MM.1S (cell line): ENCODE measurements around the gene PRSS12.

Experiments
- DNase-seq: peaks from one replicate; pipeline ENCODE4 v3.0.0-alpha.2; 2015
- H2AFZ ChIP-seq: fragments of 300-600 bp; sonication (generic); 2 replicates; pipeline ENCODE4 v1.6.0; 2016; ENCODE audit warnings: antibody characterized with exemption, low read length
- H3F3A ChIP-seq: fragments of 300-600 bp; sonication (generic); 2 replicates; pipeline ENCODE4 v1.6.1; 2016; ENCODE audit warnings: mild to moderate bottlenecking, antibody characterized with exemption, low read length, moderate library complexity, mixed read lengths; ENCODE audit not compliant: insufficient read depth
- H3K27ac ChIP-seq: fragments of 300-600 bp; sonication (generic); 2 replicates; pipeline ENCODE4 v1.5.1; 2016; ENCODE audit warnings: mild to moderate bottlenecking, low read length
- H3K27me3 ChIP-seq: fragments of 300-600 bp; sonication (generic); replicated peaks from 2 replicates; pipeline ENCODE4 v1.6.0; 2016; ENCODE audit warnings: low read length; ENCODE audit not compliant: insufficient read depth
- H3K36me3 ChIP-seq: fragments of 300-600 bp; sonication (generic); replicated peaks from 2 replicates; pipeline ENCODE4 v1.6.1; 2016; ENCODE audit warnings: mild to moderate bottlenecking, low read length, mixed read lengths; ENCODE audit not compliant: insufficient read depth
- H3K4me1 ChIP-seq: fragments of 300-600 bp; sonication (generic); 2 replicates; pipeline ENCODE4 v1.6.1; 2016; ENCODE audit warnings: low read length, mixed read lengths
- H3K4me2 ChIP-seq: fragments of 300-600 bp; sonication (generic); 2 replicates; pipeline ENCODE4 v1.6.0; 2016; ENCODE audit warnings: low read depth, low read length
- H3K4me3 ChIP-seq: fragments of 300-600 bp; sonication (generic); 2 replicates; pipeline ENCODE4 v1.5.1; 2016; ENCODE audit warnings: low read length, mixed read lengths
- H3K79me2 ChIP-seq: fragments of 300-600 bp; sonication (generic); 2 replicates; pipeline ENCODE4 v1.6.1; 2016; ENCODE audit warnings: mixed run types, low read length, mixed read lengths
- H3K9ac ChIP-seq: fragments of 300-600 bp; sonication (generic); 2 replicates; pipeline ENCODE4 v1.6.1; 2016; ENCODE audit warnings: low read length, mixed read lengths
- H3K9me2 ChIP-seq: fragments of 300-600 bp; sonication (generic); replicated peaks from 2 replicates; pipeline ENCODE4 v1.6.1; 2016; ENCODE audit warnings: mild to moderate bottlenecking, low read length, mixed read lengths; ENCODE audit not compliant: insufficient read depth
- H3K9me3 ChIP-seq: fragments of 300-600 bp; sonication (generic); replicated peaks from 2 replicates; pipeline ENCODE4 v1.6.1; 2016; ENCODE audit warnings: mild to moderate bottlenecking, low read length, mixed read lengths; ENCODE audit not compliant: insufficient read depth
- H4K20me1 ChIP-seq: fragments of 300-600 bp; sonication (generic); 2 replicates; pipeline ENCODE4 v1.6.1; 2016; ENCODE audit warnings: mild to moderate bottlenecking, low read length, moderate library complexity, mixed read lengths; ENCODE audit not compliant: insufficient read depth
- EZH2 ChIP-seq: fragments of 300-600 bp; sonication (generic); optimal IDR thresholded peaks from 2 replicates; pipeline ENCODE3; 2017; ENCODE audit warnings: low read depth, mild to moderate bottlenecking, antibody characterized with exemption, low read length, mixed read lengths
- EZH2phosphoT487 ChIP-seq: fragments of 300-600 bp; sonication (generic); IDR thresholded peaks from 2 replicates; pipeline ENCODE4 v1.6.1; 2018; ENCODE audit warnings: antibody characterized with exemption, low read length
- TF ChIP-seq, protein P1 (sequence below): fragments of 300-600 bp; sonication (generic); IDR thresholded peaks from 2 replicates; pipeline ENCODE4 v1.5.1; 2016; ENCODE audit warnings: antibody characterized with exemption, low read length, mixed read lengths

The PRSS12 gene

DNA sequence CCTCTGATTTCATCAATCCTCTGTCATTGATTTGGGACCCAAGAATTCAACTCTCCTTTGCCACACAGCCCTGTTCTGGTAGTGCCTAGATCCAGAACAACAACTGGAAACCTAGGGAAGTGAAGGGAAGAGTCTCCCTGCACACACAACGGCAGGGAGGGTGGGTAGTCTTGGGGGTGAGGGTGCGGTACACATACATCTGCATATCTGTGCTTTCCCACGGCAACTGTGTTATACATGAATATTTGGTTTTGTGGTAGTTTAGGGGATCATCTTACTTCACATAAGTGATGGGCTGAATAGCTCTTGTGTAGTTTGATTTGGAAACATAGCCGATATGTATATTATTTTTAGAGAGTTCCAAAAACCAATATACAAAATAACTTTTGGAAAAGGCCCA, 3.3 kb upstream of the PRSS12 start:
- Histone ChIP-seq H3K4me3 (no peak overlapping the region), H3K9ac (no peak overlapping the region), H3K36me3 (no peaks in the 10 kb centered on the region), H3K79me2 (no peaks in the 10 kb centered on the region), H4K20me1 (no peaks in the 10 kb centered on the region), H3K4me1 (peaks cover 4% of the 10 kb centered on the region; the same call in 1 of the 2 replicates), H3K4me2 (no peak overlapping the region), H3K27me3 (no peaks in the 10 kb centered on the region), H3F3A (no peaks in the 10 kb centered on the region), H3K9me2 (no peaks in the 10 kb centered on the region), H3K27ac (no peak overlapping the region), H3K9me3 (no peaks in the 10 kb centered on the region), H2AFZ (no peak overlapping the region)
- TF ChIP-seq EZH2phosphoT487 (no peak), EZH2 (no peak)
- TF ChIP-seq, protein P1, sequence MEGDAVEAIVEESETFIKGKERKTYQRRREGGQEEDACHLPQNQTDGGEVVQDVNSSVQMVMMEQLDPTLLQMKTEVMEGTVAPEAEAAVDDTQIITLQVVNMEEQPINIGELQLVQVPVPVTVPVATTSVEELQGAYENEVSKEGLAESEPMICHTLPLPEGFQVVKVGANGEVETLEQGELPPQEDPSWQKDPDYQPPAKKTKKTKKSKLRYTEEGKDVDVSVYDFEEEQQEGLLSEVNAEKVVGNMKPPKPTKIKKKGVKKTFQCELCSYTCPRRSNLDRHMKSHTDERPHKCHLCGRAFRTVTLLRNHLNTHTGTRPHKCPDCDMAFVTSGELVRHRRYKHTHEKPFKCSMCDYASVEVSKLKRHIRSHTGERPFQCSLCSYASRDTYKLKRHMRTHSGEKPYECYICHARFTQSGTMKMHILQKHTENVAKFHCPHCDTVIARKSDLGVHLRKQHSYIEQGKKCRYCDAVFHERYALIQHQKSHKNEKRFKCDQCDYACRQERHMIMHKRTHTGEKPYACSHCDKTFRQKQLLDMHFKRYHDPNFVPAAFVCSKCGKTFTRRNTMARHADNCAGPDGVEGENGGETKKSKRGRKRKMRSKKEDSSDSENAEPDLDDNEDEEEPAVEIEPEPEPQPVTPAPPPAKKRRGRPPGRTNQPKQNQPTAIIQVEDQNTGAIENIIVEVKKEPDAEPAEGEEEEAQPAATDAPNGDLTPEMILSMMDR: no peak
- no peak for DNase-seq

DNA sequence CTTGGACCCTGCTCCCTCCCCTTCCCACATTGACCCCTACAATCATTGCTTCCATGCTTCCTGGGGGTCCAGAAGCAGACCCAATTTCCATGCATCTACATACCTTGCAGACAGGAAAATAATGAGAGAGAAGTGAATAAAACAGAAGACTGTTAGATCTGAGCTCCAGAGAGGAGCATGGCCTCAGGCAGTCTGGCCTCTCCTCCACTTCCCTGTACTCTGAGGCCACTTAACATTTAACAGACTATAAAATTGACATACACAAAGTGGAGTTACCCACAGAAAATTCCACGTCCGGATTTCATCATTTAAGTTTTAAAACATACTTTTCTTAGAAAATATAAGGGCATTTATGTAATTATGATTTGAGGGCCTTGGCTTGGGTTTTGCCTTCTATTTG, 2.1 kb upstream of the PRSS12 start:
- Histone ChIP-seq H3K4me2 (no peak overlapping the region), H3K4me3 (no peak overlapping the region), H3K27ac (no peak overlapping the region), H3K9me2 (no peaks in the 10 kb centered on the region), H3K9ac (no peak overlapping the region), H3K36me3 (no peaks in the 10 kb centered on the region), H2AFZ (no peak overlapping the region), H3K9me3 (no peaks in the 10 kb centered on the region), H3K4me1 (peaks cover 4% of the 10 kb centered on the region; the same call in 1 of the 2 replicates), H3K27me3 (no peaks in the 10 kb centered on the region), H4K20me1 (no peaks in the 10 kb centered on the region), H3K79me2 (no peaks in the 10 kb centered on the region), H3F3A (no peaks in the 10 kb centered on the region)
- DNase-seq: no peak
- TF ChIP-seq EZH2 (no peak), EZH2phosphoT487 (no peak)
- TF ChIP-seq, protein P1: no peak

DNA sequence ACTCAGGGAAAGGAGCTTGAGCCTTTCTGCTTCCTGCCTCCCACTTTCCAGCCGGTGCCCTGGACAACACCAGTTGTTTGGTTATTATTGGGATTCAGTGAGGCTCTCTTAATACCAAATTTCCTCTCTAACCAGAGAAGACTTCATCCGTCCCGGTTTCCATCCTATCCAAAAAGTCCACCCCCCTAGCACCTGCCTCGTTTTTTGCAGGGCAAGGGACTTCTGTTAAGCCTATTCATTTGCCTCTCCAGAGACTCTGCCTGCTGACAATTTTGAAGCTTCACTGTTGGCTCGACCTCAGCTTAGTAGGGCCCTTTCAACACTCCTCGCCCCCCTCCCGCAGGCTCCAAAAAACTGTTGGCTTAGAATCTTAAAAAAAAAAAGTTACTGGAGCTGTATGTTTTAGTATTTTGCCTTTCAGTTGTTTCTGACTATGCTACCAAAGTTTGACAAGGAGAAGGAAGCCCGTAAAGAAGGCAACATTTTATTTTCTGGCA, 779 bp upstream of the PRSS12 start:
- Histone ChIP-seq H3K9me2 (no peaks in the 10 kb centered on the region), H3F3A (no peaks in the 10 kb centered on the region), H3K9ac (no peak overlapping the region), H3K4me1 (peaks cover 4% of the 10 kb centered on the region; the same call in 1 of the 2 replicates), H3K36me3 (no peaks in the 10 kb centered on the region), H3K27ac (no peak overlapping the region), H4K20me1 (no peaks in the 10 kb centered on the region), H3K9me3 (no peaks in the 10 kb centered on the region), H3K4me3 (0 out of 2 replicates have a peak overlapping the region, but pooled peaks have one; percentile 67), H2AFZ (peak overlapping the region; percentile 90), H3K79me2 (no peaks in the 10 kb centered on the region), H3K27me3 (no peaks in the 10 kb centered on the region), H3K4me2 (peak overlapping the region; percentile 97; the same call in 1 of the 2 replicates)
- DNase-seq: no peak
- TF ChIP-seq EZH2phosphoT487: no peak
- no peak for TF ChIP-seq EZH2
- TF ChIP-seq, protein P1: no peak
